ENCODE results near the gene CABCOCO1. TPM values are rescaled to one million over a fixed set of nuclear protein-coding genes. Genes with fewer than 3 reads are reported as not detected.

The CABCOCO1 gene
- total and polyA plus RNA-seq, 2 of the 13 experiments (the other 11 are each of a cell fraction or from before 2014, with no cell fraction given): not detected

DNA sequence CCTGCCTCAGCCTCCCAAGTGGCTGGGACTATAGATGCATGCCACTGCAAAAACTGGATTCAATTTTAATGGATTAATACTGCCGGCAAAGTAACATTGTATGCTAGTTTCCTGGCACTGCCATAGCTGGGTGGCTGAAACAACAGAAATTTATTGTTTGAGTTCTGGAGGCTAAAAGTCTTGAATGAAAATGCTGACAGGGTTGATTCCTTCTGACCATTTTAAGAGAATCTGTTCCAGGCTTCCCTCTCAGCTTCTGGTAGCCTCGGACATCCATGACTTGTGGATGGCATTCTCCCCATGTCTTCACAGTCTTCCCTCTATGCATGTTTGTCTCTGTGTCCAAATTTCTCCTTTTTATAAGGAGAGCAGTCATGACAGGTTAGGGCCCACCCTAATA lies 151.4 kb downstream of the CABCOCO1 start:
- H3K4me3 ChIP-seq (replicated peaks in 1 of 3; ENCODE audit: insufficient read depth in 1 of 3, low read depth in 2 of 3, low read length in 3 of 3): no peak overlapping the region
- 59% methylated on average over 2 of the region's 2 CpGs for WGBS (ENCODE audit: low lambda C conversion rate)
- FAIRE-seq: no peak
- H4K20me1 ChIP-seq (ENCODE audit: insufficient read depth, low read length): no peaks in the 10 kb centered on the region
- no peak for DNase-seq (ENCODE audit: low spot score)
- no peaks in the 10 kb centered on the region for H3K4me1 ChIP-seq (ENCODE audit: insufficient read depth, low read length)
- H3K9me3 ChIP-seq (ENCODE audit: low read length): no peaks in the 10 kb centered on the region
- ChIA-PET CTCF (ENCODE audit: low intra/inter-chr PET ratio, low total read pairs) (no interaction called here), POLR2A (no interaction called here)
- H3K36me3 ChIP-seq (replicated peaks in 1 of 2; ENCODE audit: control insufficient read depth in 1 of 2, insufficient read depth in 2 of 2, low read length in 2 of 2): no peaks in the 10 kb centered on the region
- in situ Hi-C loops (cut with HindIII; ENCODE audit: extremely low pct_ligation_motif_present, low pct_unique_long_range_greater_than_20kb): no loop called here
- no peak overlapping the region for H3K4me2 ChIP-seq (ENCODE audit: low read depth, low read length)
- H3K27me3 ChIP-seq (ENCODE audit: control insufficient read depth in 1 of 2, insufficient read depth in 2 of 2, low read length in 2 of 2): no peaks in the 10 kb centered on the region
- H3K79me2 ChIP-seq (ENCODE audit: insufficient read depth, low read length): no peaks in the 10 kb centered on the region
- H3K27ac ChIP-seq (ENCODE audit: extremely low read length, insufficient read depth, low read length): no peak overlapping the region
- no TSS peak for BruUV-seq (replicated peaks)
- ATAC-seq: no peak
- TF ChIP-seq MAFK (conservative IDR thresholded peaks at IDR 0.05 in 1 of 2, IDR thresholded peaks at IDR 0.05 in 1 of 2; ENCODE audit: low read length in 2 of 2) (peak; percentile 64 to 73), DNMT1 (CRISPR knock-in tag; IDR thresholded peaks at IDR 0.05) (no peak), MAFF (IDR thresholded peaks at IDR 0.05; ENCODE audit: low read depth, low read length) (peak; percentile 51)
- H3K9ac ChIP-seq (ENCODE audit: insufficient read depth, low read depth, low read length): no peak overlapping the region
- intact Hi-C loops (cut with micrococcal nuclease; ENCODE audit: unreplicated experiment): no loop called here
- H2AFZ ChIP-seq (ENCODE audit: low read length): no peak overlapping the region

DNA sequence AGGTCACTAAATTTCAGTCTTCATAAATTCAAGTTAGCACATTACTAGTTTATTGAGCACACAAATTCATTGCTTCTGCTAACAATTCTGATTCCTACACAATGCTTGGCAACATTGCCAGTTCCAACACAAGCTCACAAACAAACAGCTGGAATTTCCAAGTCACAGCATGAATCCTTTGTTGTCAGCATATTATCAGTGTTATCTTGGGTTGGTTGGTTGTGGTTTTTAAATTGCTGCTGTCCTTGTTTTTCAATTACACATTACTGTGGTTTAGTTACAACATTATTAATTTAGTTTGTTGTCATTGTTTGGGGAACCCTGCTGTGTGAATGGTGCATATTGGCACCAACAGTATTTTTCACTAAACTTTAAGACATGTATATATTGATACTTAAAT lies 152.8 kb downstream of the CABCOCO1 start:
- H3K4me3 ChIP-seq (replicated peaks in 1 of 3; ENCODE audit: insufficient read depth in 1 of 3, low read depth in 2 of 3, low read length in 3 of 3): no peak overlapping the region
- H3K9me3 ChIP-seq (ENCODE audit: low read length): no peaks in the 10 kb centered on the region
- no peak for DNase-seq (ENCODE audit: low spot score)
- H3K4me2 ChIP-seq (ENCODE audit: low read depth, low read length): no peak overlapping the region
- no peaks in the 10 kb centered on the region for H3K79me2 ChIP-seq (ENCODE audit: insufficient read depth, low read length)
- in situ Hi-C loops (cut with HindIII; ENCODE audit: extremely low pct_ligation_motif_present, low pct_unique_long_range_greater_than_20kb): no loop called here
- no peak for FAIRE-seq
- no TSS peak for BruUV-seq (replicated peaks)
- no peak for ATAC-seq
- POLR2A ChIA-PET: no interaction called here
- TF ChIP-seq, protein P1, sequence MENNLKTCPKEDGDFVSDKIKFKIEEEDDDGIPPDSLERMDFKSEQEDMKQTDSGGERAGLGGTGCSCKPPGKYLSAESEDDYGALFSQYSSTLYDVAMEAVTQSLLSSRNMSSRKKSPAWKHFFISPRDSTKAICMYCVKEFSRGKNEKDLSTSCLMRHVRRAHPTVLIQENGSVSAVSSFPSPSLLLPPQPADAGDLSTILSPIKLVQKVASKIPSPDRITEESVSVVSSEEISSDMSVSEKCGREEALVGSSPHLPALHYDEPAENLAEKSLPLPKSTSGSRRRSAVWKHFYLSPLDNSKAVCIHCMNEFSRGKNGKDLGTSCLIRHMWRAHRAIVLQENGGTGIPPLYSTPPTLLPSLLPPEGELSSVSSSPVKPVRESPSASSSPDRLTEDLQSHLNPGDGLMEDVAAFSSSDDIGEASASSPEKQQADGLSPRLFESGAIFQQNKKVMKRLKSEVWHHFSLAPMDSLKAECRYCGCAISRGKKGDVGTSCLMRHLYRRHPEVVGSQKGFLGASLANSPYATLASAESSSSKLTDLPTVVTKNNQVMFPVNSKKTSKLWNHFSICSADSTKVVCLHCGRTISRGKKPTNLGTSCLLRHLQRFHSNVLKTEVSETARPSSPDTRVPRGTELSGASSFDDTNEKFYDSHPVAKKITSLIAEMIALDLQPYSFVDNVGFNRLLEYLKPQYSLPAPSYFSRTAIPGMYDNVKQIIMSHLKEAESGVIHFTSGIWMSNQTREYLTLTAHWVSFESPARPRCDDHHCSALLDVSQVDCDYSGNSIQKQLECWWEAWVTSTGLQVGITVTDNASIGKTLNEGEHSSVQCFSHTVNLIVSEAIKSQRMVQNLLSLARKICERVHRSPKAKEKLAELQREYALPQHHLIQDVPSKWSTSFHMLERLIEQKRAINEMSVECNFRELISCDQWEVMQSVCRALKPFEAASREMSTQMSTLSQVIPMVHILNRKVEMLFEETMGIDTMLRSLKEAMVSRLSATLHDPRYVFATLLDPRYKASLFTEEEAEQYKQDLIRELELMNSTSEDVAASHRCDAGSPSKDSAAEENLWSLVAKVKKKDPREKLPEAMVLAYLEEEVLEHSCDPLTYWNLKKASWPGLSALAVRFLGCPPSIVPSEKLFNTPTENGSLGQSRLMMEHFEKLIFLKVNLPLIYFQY (CRISPR knock-in tag; IDR thresholded peaks at IDR 0.05; ENCODE audit: borderline replicate concordance): no peak
- TF ChIP-seq, protein P2, sequence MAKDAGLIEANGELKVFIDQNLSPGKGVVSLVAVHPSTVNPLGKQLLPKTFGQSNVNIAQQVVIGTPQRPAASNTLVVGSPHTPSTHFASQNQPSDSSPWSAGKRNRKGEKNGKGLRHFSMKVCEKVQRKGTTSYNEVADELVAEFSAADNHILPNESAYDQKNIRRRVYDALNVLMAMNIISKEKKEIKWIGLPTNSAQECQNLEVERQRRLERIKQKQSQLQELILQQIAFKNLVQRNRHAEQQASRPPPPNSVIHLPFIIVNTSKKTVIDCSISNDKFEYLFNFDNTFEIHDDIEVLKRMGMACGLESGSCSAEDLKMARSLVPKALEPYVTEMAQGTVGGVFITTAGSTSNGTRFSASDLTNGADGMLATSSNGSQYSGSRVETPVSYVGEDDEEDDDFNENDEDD (CRISPR knock-in tag; IDR thresholded peaks at IDR 0.05; ENCODE audit: borderline replicate concordance): no peak
- TF ChIP-seq DR1 (CRISPR knock-in tag; IDR thresholded peaks at IDR 0.05): no peak
- TF ChIP-seq STAG1 (CRISPR knock-in tag; IDR thresholded peaks at IDR 0.05): no peak
- no peak for TF ChIP-seq ZKSCAN8 (CRISPR knock-in tag; IDR thresholded peaks at IDR 0.05; ENCODE audit: borderline replicate concordance)
- TF ChIP-seq ZNF746 (CRISPR knock-in tag; IDR thresholded peaks at IDR 0.05): no peak
- no peak for TF ChIP-seq ZNF160 (CRISPR knock-in tag; IDR thresholded peaks at IDR 0.05)
- no peak for TF ChIP-seq HNRNPUL1 (IDR thresholded peaks at IDR 0.05; ENCODE audit: low read depth, low read length)
- TF ChIP-seq, protein P3, sequence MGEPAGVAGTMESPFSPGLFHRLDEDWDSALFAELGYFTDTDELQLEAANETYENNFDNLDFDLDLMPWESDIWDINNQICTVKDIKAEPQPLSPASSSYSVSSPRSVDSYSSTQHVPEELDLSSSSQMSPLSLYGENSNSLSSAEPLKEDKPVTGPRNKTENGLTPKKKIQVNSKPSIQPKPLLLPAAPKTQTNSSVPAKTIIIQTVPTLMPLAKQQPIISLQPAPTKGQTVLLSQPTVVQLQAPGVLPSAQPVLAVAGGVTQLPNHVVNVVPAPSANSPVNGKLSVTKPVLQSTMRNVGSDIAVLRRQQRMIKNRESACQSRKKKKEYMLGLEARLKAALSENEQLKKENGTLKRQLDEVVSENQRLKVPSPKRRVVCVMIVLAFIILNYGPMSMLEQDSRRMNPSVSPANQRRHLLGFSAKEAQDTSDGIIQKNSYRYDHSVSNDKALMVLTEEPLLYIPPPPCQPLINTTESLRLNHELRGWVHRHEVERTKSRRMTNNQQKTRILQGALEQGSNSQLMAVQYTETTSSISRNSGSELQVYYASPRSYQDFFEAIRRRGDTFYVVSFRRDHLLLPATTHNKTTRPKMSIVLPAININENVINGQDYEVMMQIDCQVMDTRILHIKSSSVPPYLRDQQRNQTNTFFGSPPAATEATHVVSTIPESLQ (CRISPR knock-in tag; conservative IDR thresholded peaks at IDR 0.05): no peak
- no peaks in the 10 kb centered on the region for H3K4me1 ChIP-seq (ENCODE audit: insufficient read depth, low read length)
- no peak overlapping the region for H3K27ac ChIP-seq (ENCODE audit: extremely low read length, insufficient read depth, low read length)
- H3K36me3 ChIP-seq (replicated peaks in 1 of 2; ENCODE audit: control insufficient read depth in 1 of 2, insufficient read depth in 2 of 2, low read length in 2 of 2): no peaks in the 10 kb centered on the region
- intact Hi-C loops (cut with micrococcal nuclease; ENCODE audit: unreplicated experiment): no loop called here
- no peaks in the 10 kb centered on the region for H3K27me3 ChIP-seq (ENCODE audit: control insufficient read depth in 1 of 2, insufficient read depth in 2 of 2, low read length in 2 of 2)
- no peak overlapping the region for H2AFZ ChIP-seq (ENCODE audit: low read length)
- H3K9ac ChIP-seq (ENCODE audit: insufficient read depth, low read depth, low read length): no peak overlapping the region
- H4K20me1 ChIP-seq (ENCODE audit: insufficient read depth, low read length): no peaks in the 10 kb centered on the region
- CTCF ChIA-PET (ENCODE audit: low intra/inter-chr PET ratio, low total read pairs): no interaction called here

Data from HepG2 (cell line).